ENCODE results near the gene HSBP1L1. TPM values are rescaled to one million over a fixed set of nuclear protein-coding genes. Genes with fewer than 3 reads are reported as not detected.

The HSBP1L1 gene
- total and polyA plus RNA-seq, 2 of the 8 experiments (the other 6 are each of a cell fraction or from before 2014, with no cell fraction given): 1.0 to 1.3 TPM

GRCh38 chr18:79983793-79984192, 19.4 kb downstream of the HSBP1L1 start:
- H3K4me2 ChIP-seq (ENCODE audit: insufficient read depth in 1 of 2, low read depth in 2 of 2, low read length in 2 of 2): no peak overlapping the region
- H3K4me3 ChIP-seq (ENCODE audit: extremely low read depth in 1 of 4, insufficient read depth in 2 of 4, low read depth in 3 of 4, low read length in 4 of 4): no peak overlapping the region
- H3K9me3 ChIP-seq (ENCODE audit: insufficient read depth in 2 of 2, low read depth in 1 of 2, low read length in 1 of 2): no peaks in the 10 kb centered on the region
- no peak overlapping the region for H2BK120ac ChIP-seq (replicated peaks; ENCODE audit: low read depth, low read length)
- H3K23me2 ChIP-seq (ENCODE audit: low read depth, low read length): peaks cover 4% of the 10 kb centered on the region; the same call in 1 of the 2 replicates
- ChIA-PET POLR2A (ENCODE audit: partially characterized antibody) (interaction anchor here (1.2 to 3.7 kb wide), 3 partner anchors 16 to 94 kb away, joined by 4 to 18 read pairs (median 14); no protein-coding TSS in a partner anchor), CTCF (ENCODE audit: partially characterized antibody) (interaction anchor here (0.8 to 1.5 kb wide), 5 partner anchors 16 to 99 kb away, joined by 3 read pairs; no protein-coding TSS in a partner anchor)
- no peak overlapping the region for H2BK12ac ChIP-seq (ENCODE audit: low read depth, low read length)
- no peak overlapping the region for H3K18ac ChIP-seq (ENCODE audit: extremely low read depth, low read length)
- no peak overlapping the region for H4K91ac ChIP-seq (replicated peaks; ENCODE audit: insufficient read length, low read length)
- H2AFZ ChIP-seq (ENCODE audit: low read length): no peak overlapping the region
- H2AK5ac ChIP-seq (ENCODE audit: low read depth, low read length): no peak overlapping the region
- no peak overlapping the region for H3K9ac ChIP-seq (replicated peaks in 1 of 4; ENCODE audit: extremely low read depth in 1 of 4, low read depth in 3 of 4, low read length in 3 of 4)
- no peak overlapping the region for H2BK5ac ChIP-seq (ENCODE audit: low read depth, low read length)
- H3K4me1 ChIP-seq (replicated peaks in 1 of 4; ENCODE audit: control insufficient read depth in 3 of 4, insufficient read depth in 4 of 4, low read length in 3 of 4): peaks cover 0 to 3% (median 0%) of the 10 kb centered on the region in 4 experiments; a peak in 1 of 7 replicates
- no peak overlapping the region for H3K14ac ChIP-seq (ENCODE audit: insufficient read length)
- no peak overlapping the region for H2BK15ac ChIP-seq (ENCODE audit: low read length)
- H3K27me3 ChIP-seq (replicated peaks in 1 of 4; ENCODE audit: control insufficient read depth in 3 of 4, extremely low read depth in 1 of 4, insufficient read depth in 3 of 4, low read length in 3 of 4): no peaks in the 10 kb centered on the region
- H4K8ac ChIP-seq (ENCODE audit: extremely low read depth, insufficient read depth, low read length): no peak overlapping the region
- H3K23ac ChIP-seq (ENCODE audit: insufficient read length): no peak overlapping the region
- H3K27ac ChIP-seq (ENCODE audit: low read depth, low read length): no peak overlapping the region
- no peak overlapping the region for H2BK20ac ChIP-seq (ENCODE audit: low read length)
- 96% methylated on average over 7 of the region's 7 CpGs; no CpG with 5 or more reads in 1 of the 2 experiments for WGBS, 2 experiments (ENCODE audit: extremely low coverage in 1 of 2, insufficient coverage in 1 of 2, insufficient read length in 1 of 2, insufficient replicate concordance in 2 of 2, low coverage in 1 of 2, low lambda C conversion rate in 2 of 2, missing lambda C conversion rate in 1 of 2)
- peaks cover 59 to 94% of the 10 kb centered on the region in 2 experiments for H3K79me2 ChIP-seq (ENCODE audit: control insufficient read depth in 1 of 2, insufficient read depth in 2 of 2, low read length in 2 of 2)
- peaks cover 15% of the 10 kb centered on the region; the same call in 1 of the 2 replicates for H3K79me1 ChIP-seq (ENCODE audit: low read depth, low read length)
- FAIRE-seq (no peak), DNase-seq (ENCODE audit: low read depth in 1 of 2, low spot score in 2 of 2) (no peak)
- no peak overlapping the region for H4K5ac ChIP-seq (ENCODE audit: insufficient read length, low read depth, low read length)
- peaks cover 26 to 39% of the 10 kb centered on the region in 2 experiments for H4K20me1 ChIP-seq (replicated peaks in 1 of 2; ENCODE audit: control insufficient read depth in 1 of 2, insufficient read depth in 2 of 2, low read length in 2 of 2)
- no peak overlapping the region for H3K4ac ChIP-seq (replicated peaks; ENCODE audit: insufficient read length, low read depth, low read length)
- H3K56ac ChIP-seq (replicated peaks; ENCODE audit: insufficient read length, low read depth, low read length): no peak overlapping the region
- peaks cover 3 to 27% (median 8%) of the 10 kb centered on the region in 4 experiments; a peak in 5 of 8 replicates for H3K36me3 ChIP-seq (ENCODE audit: control insufficient read depth in 2 of 4, insufficient read depth in 4 of 4, low read length in 3 of 4)
- TF ChIP-seq PHF8 (conservative IDR thresholded peaks at IDR 0.05; ENCODE audit: low read depth, low read length): no peak
- TF ChIP-seq BCL11A (IDR thresholded peaks at IDR 0.05; ENCODE audit: low read depth in 2 of 2, low read length in 2 of 2): no peak
- no peak for TF ChIP-seq KDM4A (IDR thresholded peaks at IDR 0.05; ENCODE audit: low read depth, low read length, severe bottlenecking)
- TF ChIP-seq TBP (IDR thresholded peaks at IDR 0.05; ENCODE audit: low read depth, low read length): no peak
- TF ChIP-seq, protein P1, sequence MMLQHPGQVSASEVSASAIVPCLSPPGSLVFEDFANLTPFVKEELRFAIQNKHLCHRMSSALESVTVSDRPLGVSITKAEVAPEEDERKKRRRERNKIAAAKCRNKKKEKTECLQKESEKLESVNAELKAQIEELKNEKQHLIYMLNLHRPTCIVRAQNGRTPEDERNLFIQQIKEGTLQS (IDR thresholded peaks at IDR 0.05; ENCODE audit: insufficient read depth, low read depth, low read length): no peak
- no peak for TF ChIP-seq POU5F1 (IDR thresholded peaks at IDR 0.05; ENCODE audit: low read depth, low read length)
- TF ChIP-seq SIRT6 (IDR thresholded peaks at IDR 0.05; ENCODE audit: low read length): no peak
- TF ChIP-seq ATF2 (IDR thresholded peaks at IDR 0.05; ENCODE audit: low read length): no peak
- TF ChIP-seq, protein P2, sequence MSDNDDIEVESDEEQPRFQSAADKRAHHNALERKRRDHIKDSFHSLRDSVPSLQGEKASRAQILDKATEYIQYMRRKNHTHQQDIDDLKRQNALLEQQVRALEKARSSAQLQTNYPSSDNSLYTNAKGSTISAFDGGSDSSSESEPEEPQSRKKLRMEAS (IDR thresholded peaks at IDR 0.05): no peak
- TF ChIP-seq CREB1 (IDR thresholded peaks at IDR 0.05): no peak
- no peak for TF ChIP-seq KDM1A (IDR thresholded peaks at IDR 0.05; ENCODE audit: borderline replicate concordance, low read length)
